SK-N-SH (cell line): Measurements from ENCODE around the gene NXNL1.

ENCODE experiments used
- CTCF ChIP-seq: fragments of 200-600 bp; sonication (generic); IDR thresholded peaks from 2 replicates; pipeline ENCODE4 v1.6.1; 2017; ENCODE audit warnings: antibody characterized with exemption, mild to moderate bottlenecking, moderate library complexity
- GATA2 ChIP-seq: sonication (generic); formaldehyde crosslinking; IDR thresholded peaks from 2 replicates; pipeline ENCODE4 v1.5.0; 2020; ENCODE audit warnings: mild to moderate bottlenecking, missing genetic modification reagents
- MAX ChIP-seq: IDR thresholded peaks from 2 replicates; pipeline ENCODE4 v1.4.0; 2012; ENCODE audit warnings: low read depth
- RFX5 ChIP-seq: IDR thresholded peaks from 2 replicates; pipeline ENCODE4 v1.6.1; 2012; ENCODE audit warnings: mild to moderate bottlenecking, improper control_type of control experiment, low read length
- TEAD4 ChIP-seq: IDR thresholded peaks from 2 replicates; pipeline ENCODE4 v1.4.0; 2012; ENCODE audit warnings: mild to moderate bottlenecking, borderline replicate concordance; ENCODE audit not compliant: insufficient read depth
- YY1 ChIP-seq: IDR thresholded peaks from 2 replicates; pipeline ENCODE4 v1.4.0; 2012; ENCODE audit warnings: low read depth, mild to moderate bottlenecking

GRCh38 chr19:17497149-17497798 lies 36.5 kb upstream of the NXNL1 start:
- no peak for TF ChIP-seq YY1
- no peak for TF ChIP-seq CTCF
- TF ChIP-seq MAX = no peak
- TF ChIP-seq GATA2 (CRISPR knock-in tag) = no peak
- TF ChIP-seq TEAD4 = no peak
- no peak for TF ChIP-seq RFX5
